Measurements from ENCODE around the gene RAB29.

The RAB29 gene

GRCh38 chr1:205817364-205817763 is 42.1 kb upstream of the RAB29 start:
- TF ChIP-seq PKNOX1 (IDR thresholded peaks at IDR 0.05) (no peak), HDGF (IDR thresholded peaks at IDR 0.05; ENCODE audit: borderline replicate concordance) (no peak), NFRKB (IDR thresholded peaks at IDR 0.05) (no peak), BHLHE40 (IDR thresholded peaks at IDR 0.05; ENCODE audit: borderline replicate concordance) (no peak), ARNT (IDR thresholded peaks at IDR 0.05) (no peak), CTBP1 (IDR thresholded peaks at IDR 0.05; ENCODE audit: borderline replicate concordance) (no peak), L3MBTL2 (conservative IDR thresholded peaks at IDR 0.05) (no peak), FOXK2 (IDR thresholded peaks at IDR 0.05) (no peak), ELF4 (IDR thresholded peaks at IDR 0.05) (no peak), TARDBP (IDR thresholded peaks at IDR 0.05) (no peak), ZNF384 (IDR thresholded peaks at IDR 0.05) (no peak), SUZ12 (IDR thresholded peaks at IDR 0.05) (no peak), LEF1 (IDR thresholded peaks at IDR 0.05; ENCODE audit: borderline replicate concordance) (no peak), FOXA1 (IDR thresholded peaks at IDR 0.05) (no peak), SP1 (IDR thresholded peaks at IDR 0.05) (no peak), FOXM1 (IDR thresholded peaks at IDR 0.05; ENCODE audit: borderline replicate concordance) (no peak)
- DNase-seq (ENCODE audit: extremely low spot score), result no peak
- ChIA-PET POLR2A (no interaction called here), CTCF (no interaction called here)

- TF ChIP-seq ELF4 (IDR thresholded peaks at IDR 0.05) (no peak), HDGF (IDR thresholded peaks at IDR 0.05; ENCODE audit: borderline replicate concordance) (no peak), ARNT (IDR thresholded peaks at IDR 0.05) (no peak), L3MBTL2 (conservative IDR thresholded peaks at IDR 0.05) (peak; percentile 42; the same call in 1 of the 2 replicates)
- ChIA-PET CTCF (no interaction called here), POLR2A (no interaction called here)
- DNase-seq (ENCODE audit: extremely low spot score), result peak; percentile 67
These were observed 38.4 kb upstream of the RAB29 start for GRCh38 chr1:205813755-205814058.

- ChIA-PET POLR2A (interaction anchor here (0.6 kb wide), 1 partner anchor 30 kb away, joined by 4 read pairs; no protein-coding TSS in a partner anchor), CTCF (no interaction called here)
- peak; percentile 99 for DNase-seq (ENCODE audit: extremely low spot score)
- TF ChIP-seq ARNT (IDR thresholded peaks at IDR 0.05) (no peak), ELF4 (IDR thresholded peaks at IDR 0.05) (no peak), BHLHE40 (IDR thresholded peaks at IDR 0.05; ENCODE audit: borderline replicate concordance) (no peak), LEF1 (IDR thresholded peaks at IDR 0.05; ENCODE audit: borderline replicate concordance) (no peak), FOXM1 (IDR thresholded peaks at IDR 0.05; ENCODE audit: borderline replicate concordance) (peak; percentile 86), CTBP1 (IDR thresholded peaks at IDR 0.05; ENCODE audit: borderline replicate concordance) (no peak), FOXK2 (IDR thresholded peaks at IDR 0.05) (no peak), HDGF (IDR thresholded peaks at IDR 0.05; ENCODE audit: borderline replicate concordance) (no peak), L3MBTL2 (conservative IDR thresholded peaks at IDR 0.05) (peak; percentile 68), SP1 (IDR thresholded peaks at IDR 0.05) (no peak), ZNF384 (IDR thresholded peaks at IDR 0.05) (no peak), TARDBP (IDR thresholded peaks at IDR 0.05) (no peak), PKNOX1 (IDR thresholded peaks at IDR 0.05) (peak; percentile 99), SUZ12 (IDR thresholded peaks at IDR 0.05) (no peak), FOXA1 (IDR thresholded peaks at IDR 0.05) (no peak), NFRKB (IDR thresholded peaks at IDR 0.05) (no peak)
These were observed 37.8 kb upstream of the RAB29 start, which contains the start of gene SLC41A1 for GRCh38 chr1:205812878-205813754. Gene SLC41A1 (minus strand): TSS chr1:205813198. CDS start chr1:205810441, 2,757 bp downstream.

GRCh38 chr1:205812271-205812877 is 37.1 kb upstream of the RAB29 start:
- ChIA-PET POLR2A (interaction anchor here (1.6 kb wide), 1 partner anchor 43 kb away, joined by 3 read pairs; no protein-coding TSS in a partner anchor), CTCF (interaction anchor here (2.6 kb wide), 1 partner anchor 21 kb away, joined by 11 read pairs; no protein-coding TSS in a partner anchor)
- peak; percentile 60 for DNase-seq (ENCODE audit: extremely low spot score)
- TF ChIP-seq SP1 (IDR thresholded peaks at IDR 0.05) (no peak), ARNT (IDR thresholded peaks at IDR 0.05) (no peak)

GRCh38 chr1:205811660-205812059 is 36.4 kb upstream of the RAB29 start:
- POLR2A ChIA-PET, result interaction anchor here (0.6 to 1.6 kb wide), 2 partner anchors 42 to 65 kb away, joined by 3 read pairs; no protein-coding TSS in a partner anchor
- TF ChIP-seq CTBP1 (IDR thresholded peaks at IDR 0.05; ENCODE audit: borderline replicate concordance) (no peak), ELF4 (IDR thresholded peaks at IDR 0.05) (no peak), ARNT (IDR thresholded peaks at IDR 0.05) (no peak), ZNF384 (IDR thresholded peaks at IDR 0.05) (no peak), TARDBP (IDR thresholded peaks at IDR 0.05) (no peak), LEF1 (IDR thresholded peaks at IDR 0.05; ENCODE audit: borderline replicate concordance) (no peak), SP1 (IDR thresholded peaks at IDR 0.05) (no peak), FOXM1 (IDR thresholded peaks at IDR 0.05; ENCODE audit: borderline replicate concordance) (no peak), FOXA1 (IDR thresholded peaks at IDR 0.05) (no peak), HDGF (IDR thresholded peaks at IDR 0.05; ENCODE audit: borderline replicate concordance) (no peak), L3MBTL2 (conservative IDR thresholded peaks at IDR 0.05) (no peak), NFRKB (IDR thresholded peaks at IDR 0.05) (no peak), FOXK2 (IDR thresholded peaks at IDR 0.05) (no peak), SUZ12 (IDR thresholded peaks at IDR 0.05) (no peak), BHLHE40 (IDR thresholded peaks at IDR 0.05; ENCODE audit: borderline replicate concordance) (no peak), PKNOX1 (IDR thresholded peaks at IDR 0.05) (no peak)
- DNase-seq (ENCODE audit: extremely low spot score), result no peak
- CTCF ChIA-PET, result interaction anchor here (2.6 kb wide), 1 partner anchor 20 kb away, joined by 11 read pairs; no protein-coding TSS in a partner anchor
